ENCODE results near the gene MAST4. TPM values are rescaled to one million over a fixed set of nuclear protein-coding genes. Genes with fewer than 3 reads are reported as not detected.

Gene MAST4
- total and polyA plus RNA-seq, 2 of the 8 experiments (the other 6 are each of a cell fraction or from before 2014, with no cell fraction given): 1.5 to 2.6 TPM

DNA sequence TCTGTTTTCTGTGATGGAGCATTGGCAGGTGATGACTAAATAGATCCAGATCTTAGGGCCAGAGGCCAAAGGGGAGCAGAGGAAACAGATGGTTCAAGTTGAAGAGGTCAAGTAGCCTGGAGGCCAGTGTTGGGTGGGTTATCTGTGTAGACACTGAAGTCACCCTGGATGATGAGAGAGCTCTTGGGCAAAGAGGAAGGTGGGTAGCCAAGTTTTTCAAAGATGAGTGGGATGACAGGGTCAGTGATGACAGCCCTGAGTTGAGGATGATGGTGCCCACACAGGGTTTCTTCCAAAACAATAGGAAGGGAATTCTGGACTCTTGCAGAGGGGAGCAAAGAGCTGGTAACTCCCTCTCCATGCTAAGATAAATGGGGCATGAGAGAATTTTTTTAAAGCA lies 523.8 kb downstream of the MAST4 start:
- H3K36me3 ChIP-seq (ENCODE audit: control insufficient read depth in 2 of 4, insufficient read depth in 4 of 4, low read length in 3 of 4): no peaks in the 10 kb centered on the region
- no peaks in the 10 kb centered on the region for H3K4me1 ChIP-seq (replicated peaks in 1 of 4; ENCODE audit: control insufficient read depth in 3 of 4, insufficient read depth in 4 of 4, low read length in 3 of 4)
- no peak overlapping the region for H3K18ac ChIP-seq (ENCODE audit: extremely low read depth, low read length)
- no peak for DNase-seq (ENCODE audit: low read depth in 1 of 2, low spot score in 2 of 2)
- H2BK120ac ChIP-seq (replicated peaks; ENCODE audit: low read depth, low read length): no peak overlapping the region
- H4K8ac ChIP-seq (ENCODE audit: extremely low read depth, insufficient read depth, low read length): no peak overlapping the region
- TF ChIP-seq RAD21 (IDR thresholded peaks at IDR 0.05 in 1 of 2, conservative IDR thresholded peaks at IDR 0.05 in 1 of 2; ENCODE audit: low read depth in 2 of 2, low read length in 2 of 2): no peak
- TF ChIP-seq JUN (IDR thresholded peaks at IDR 0.05; ENCODE audit: low read depth, low read length): no peak
- TF ChIP-seq CTCF (IDR thresholded peaks at IDR 0.05; ENCODE audit: control extremely low read depth in 1 of 3, insufficient read depth in 1 of 3, low read depth in 1 of 3, low read length in 3 of 3): no peak
- H3K4ac ChIP-seq (replicated peaks; ENCODE audit: insufficient read length, low read depth, low read length): no peak overlapping the region
- no peaks in the 10 kb centered on the region for H3K79me2 ChIP-seq (ENCODE audit: control insufficient read depth in 1 of 2, insufficient read depth in 2 of 2, low read length in 2 of 2)
- H4K5ac ChIP-seq (ENCODE audit: insufficient read length, low read depth, low read length): no peak overlapping the region
- no peak overlapping the region for H3K14ac ChIP-seq (ENCODE audit: insufficient read length)
- no peak overlapping the region for H2AK5ac ChIP-seq (ENCODE audit: low read depth, low read length)
- H3K56ac ChIP-seq (replicated peaks; ENCODE audit: insufficient read length, low read depth, low read length): no peak overlapping the region
- no peak overlapping the region for H2BK20ac ChIP-seq (ENCODE audit: low read length)
- no peaks in the 10 kb centered on the region for H4K20me1 ChIP-seq (replicated peaks in 1 of 2; ENCODE audit: control insufficient read depth in 1 of 2, insufficient read depth in 2 of 2, low read length in 2 of 2)
- no peak overlapping the region for H4K91ac ChIP-seq (replicated peaks; ENCODE audit: insufficient read length, low read length)
- H3K4me3 ChIP-seq (ENCODE audit: extremely low read depth in 1 of 4, insufficient read depth in 2 of 4, low read depth in 3 of 4, low read length in 4 of 4): no peak overlapping the region
- H3K9ac ChIP-seq (replicated peaks in 1 of 4; ENCODE audit: extremely low read depth in 1 of 4, low read depth in 3 of 4, low read length in 3 of 4): no peak overlapping the region
- no peak for FAIRE-seq
- ChIA-PET POLR2A (ENCODE audit: partially characterized antibody) (no interaction called here), CTCF (ENCODE audit: partially characterized antibody) (interaction anchor here (1.2 kb wide), 1 partner anchor 130 kb away, joined by 3 read pairs; no protein-coding TSS in a partner anchor)
- no peak overlapping the region for H2AFZ ChIP-seq (ENCODE audit: low read length)
- H2BK12ac ChIP-seq (ENCODE audit: low read depth, low read length): no peak overlapping the region
- no peaks in the 10 kb centered on the region for H3K9me3 ChIP-seq (ENCODE audit: insufficient read depth in 2 of 2, low read depth in 1 of 2, low read length in 1 of 2)
- H3K27ac ChIP-seq (ENCODE audit: low read depth, low read length): no peak overlapping the region
- H2BK5ac ChIP-seq (ENCODE audit: low read depth, low read length): no peak overlapping the region
- no peaks in the 10 kb centered on the region for H3K23me2 ChIP-seq (ENCODE audit: low read depth, low read length)
- no peaks in the 10 kb centered on the region for H3K27me3 ChIP-seq (replicated peaks in 1 of 4; ENCODE audit: control insufficient read depth in 3 of 4, extremely low read depth in 1 of 4, insufficient read depth in 3 of 4, low read length in 3 of 4)
- no peak overlapping the region for H3K23ac ChIP-seq (ENCODE audit: insufficient read length)
- H3K4me2 ChIP-seq (ENCODE audit: insufficient read depth in 1 of 2, low read depth in 2 of 2, low read length in 2 of 2): no peak overlapping the region
- H2BK15ac ChIP-seq (ENCODE audit: low read length): no peak overlapping the region
- no peaks in the 10 kb centered on the region; the same call in 1 of the 2 replicates for H3K79me1 ChIP-seq (ENCODE audit: low read depth, low read length)

Measured in H1 (cell line).